Liver (tissue), 9 donors: Measurements from ENCODE around the gene STUM. TPM values are rescaled to one million over a fixed set of nuclear protein-coding genes. Genes with fewer than 3 reads are reported as not detected.

Source experiments
- DNase-seq: peaks from one replicate; pipeline ENCODE4 v3.0.0-alpha.2; 2017; ENCODE audit warnings: low spot score
- H3K27ac ChIP-seq, 2 donors: one replicate each; pipeline ENCODE4 v1.7.0; 2013; ENCODE audit warnings: inconsistent platforms in 2 of 2, low read length in 2 of 2, control low read depth in 1 of 2, low read depth in 1 of 2, mild to moderate bottlenecking in 1 of 2
- H3K27me3 ChIP-seq, 4 donors: one replicate each; pipeline versions ENCODE4 v1.6.1 to v1.7.0; 2013; ENCODE audit warnings: low read length in 3 of 4, inconsistent platforms in 1 of 4, mild to moderate bottlenecking in 1 of 4, moderate library complexity in 1 of 4; ENCODE audit not compliant: control insufficient read depth in 4 of 4, insufficient read depth in 4 of 4
- H3K36me3 ChIP-seq, 4 donors: one replicate each; pipeline versions ENCODE4 v1.6.1 to v1.7.0; 2013; ENCODE audit warnings: low read length in 3 of 4, mild to moderate bottlenecking in 3 of 4, low read depth in 1 of 4, moderate library complexity in 1 of 4; ENCODE audit not compliant: control insufficient read depth in 4 of 4, insufficient read depth in 3 of 4
- H3K4me1 ChIP-seq, 4 donors: one replicate each; pipeline versions ENCODE4 v1.6.1 to v1.7.0; 2013; ENCODE audit warnings: low read length in 3 of 4, mild to moderate bottlenecking in 3 of 4, moderate library complexity in 1 of 4; ENCODE audit not compliant: control insufficient read depth in 4 of 4, insufficient read depth in 4 of 4
- H3K4me3 ChIP-seq, 3 donors: one replicate each; pipeline versions ENCODE4 v1.6.1 to v1.7.0; 2013; ENCODE audit warnings: low read length in 3 of 3, control low read depth in 1 of 3, low read depth in 1 of 3, mild to moderate bottlenecking in 1 of 3
- H3K9ac ChIP-seq, 2 donors: one replicate each; pipeline ENCODE4 v1.7.0; 2013; ENCODE audit warnings: low read length in 2 of 2, mild to moderate bottlenecking in 2 of 2, moderate library complexity in 2 of 2, control low read depth in 1 of 2, low read depth in 1 of 2
- H3K9me3 ChIP-seq, 4 donors: one replicate each; pipeline versions ENCODE4 v1.6.1 to v1.7.0; 2013; ENCODE audit warnings: low read length in 3 of 4; ENCODE audit not compliant: control insufficient read depth in 4 of 4
- HNF4G ChIP-seq: IDR thresholded peaks from 2 replicates; pipeline ENCODE4 v1.6.1; 2016; ENCODE audit warnings: antibody characterized with exemption
- JUND ChIP-seq, 2 donors: IDR thresholded peaks; 2 replicates each; pipeline ENCODE4 v1.6.1; 2016; ENCODE audit warnings: antibody characterized with exemption in 2 of 2
- MAX ChIP-seq: IDR thresholded peaks from 2 replicates; pipeline ENCODE4 v1.6.1; 2016; ENCODE audit warnings: antibody characterized with exemption
- NR2F2 ChIP-seq: IDR thresholded peaks from 2 replicates; pipeline ENCODE4 v1.6.1; 2016; ENCODE audit warnings: antibody characterized with exemption
- RAD21 ChIP-seq, 2 donors: IDR thresholded peaks; 2 replicates each; pipeline ENCODE4 v1.6.1; 2016; ENCODE audit warnings: antibody characterized with exemption in 2 of 2, mild to moderate bottlenecking in 2 of 2
- SP1 ChIP-seq: IDR thresholded peaks from 2 replicates; pipeline ENCODE4 v1.6.1; 2018; ENCODE audit warnings: antibody characterized with exemption, mild to moderate bottlenecking
- TAF1 ChIP-seq: conservative IDR thresholded peaks from 2 replicates; pipeline ENCODE4 v1.6.1; 2016; ENCODE audit warnings: antibody characterized with exemption, mild to moderate bottlenecking
- WGBS: extraction: QIAGEN DNeasy Blood & Tissue Kit; methylation state at CpG from one replicate; pipeline ENCODE4 v1.1.7; 2013; 5-methylcytosine and 5-hydroxymethylcytosine counted together
- polyA plus RNA-seq, 2 donors: library from polyadenylated mRNA; stranded (reverse) in 1 of 2; unstranded in 1 of 2; fragments of 200-250 nt in 1 of 2; fragments of >200 nt in 1 of 2; fragmentation: Nextera tagmentation in 1 of 2; extraction: Ambion mirVana in 1 of 2; gene quantifications; one replicate each; pipeline versions ENCODE4 v1.2.1 to v1.2.3, GENCODE V29; 2013 to 2015
- total RNA-seq, 2 donors: library from RNA; depleted of rRNA; stranded (reverse); fragments of >200 nt; gene quantifications; one replicate each; pipeline ENCODE4 v1.2.3, GENCODE V29; 2014
- TF ChIP-seq, protein P1 (sequence below): IDR thresholded peaks from 2 replicates; pipeline ENCODE4 v1.6.1; 2016; ENCODE audit warnings: antibody characterized with exemption, mild to moderate bottlenecking
- donor health status: healthy.
- donor health status: healthy.
- donor health status: healthy.
- donor health status: healthy.
- donor health status: healthy.

The STUM gene
- total and polyA plus RNA-seq, 4 donors: 0.03 to 0.14 (median 0.07) TPM

- H3K36me3 ChIP-seq: no peaks in the 10 kb centered on the region
- no peak overlapping the region for H3K27ac ChIP-seq
- TF ChIP-seq RAD21 (IDR thresholded peaks at IDR 0.05) (no peak), NR2F2 (no peak), SP1 (no peak), TAF1 (no peak), JUND (IDR thresholded peaks at IDR 0.05) (no peak)
- TF ChIP-seq, protein P1, sequence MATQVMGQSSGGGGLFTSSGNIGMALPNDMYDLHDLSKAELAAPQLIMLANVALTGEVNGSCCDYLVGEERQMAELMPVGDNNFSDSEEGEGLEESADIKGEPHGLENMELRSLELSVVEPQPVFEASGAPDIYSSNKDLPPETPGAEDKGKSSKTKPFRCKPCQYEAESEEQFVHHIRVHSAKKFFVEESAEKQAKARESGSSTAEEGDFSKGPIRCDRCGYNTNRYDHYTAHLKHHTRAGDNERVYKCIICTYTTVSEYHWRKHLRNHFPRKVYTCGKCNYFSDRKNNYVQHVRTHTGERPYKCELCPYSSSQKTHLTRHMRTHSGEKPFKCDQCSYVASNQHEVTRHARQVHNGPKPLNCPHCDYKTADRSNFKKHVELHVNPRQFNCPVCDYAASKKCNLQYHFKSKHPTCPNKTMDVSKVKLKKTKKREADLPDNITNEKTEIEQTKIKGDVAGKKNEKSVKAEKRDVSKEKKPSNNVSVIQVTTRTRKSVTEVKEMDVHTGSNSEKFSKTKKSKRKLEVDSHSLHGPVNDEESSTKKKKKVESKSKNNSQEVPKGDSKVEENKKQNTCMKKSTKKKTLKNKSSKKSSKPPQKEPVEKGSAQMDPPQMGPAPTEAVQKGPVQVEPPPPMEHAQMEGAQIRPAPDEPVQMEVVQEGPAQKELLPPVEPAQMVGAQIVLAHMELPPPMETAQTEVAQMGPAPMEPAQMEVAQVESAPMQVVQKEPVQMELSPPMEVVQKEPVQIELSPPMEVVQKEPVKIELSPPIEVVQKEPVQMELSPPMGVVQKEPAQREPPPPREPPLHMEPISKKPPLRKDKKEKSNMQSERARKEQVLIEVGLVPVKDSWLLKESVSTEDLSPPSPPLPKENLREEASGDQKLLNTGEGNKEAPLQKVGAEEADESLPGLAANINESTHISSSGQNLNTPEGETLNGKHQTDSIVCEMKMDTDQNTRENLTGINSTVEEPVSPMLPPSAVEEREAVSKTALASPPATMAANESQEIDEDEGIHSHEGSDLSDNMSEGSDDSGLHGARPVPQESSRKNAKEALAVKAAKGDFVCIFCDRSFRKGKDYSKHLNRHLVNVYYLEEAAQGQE: no peak
- no peaks in the 10 kb centered on the region for H3K27me3 ChIP-seq
- H3K9ac ChIP-seq: no peak overlapping the region
- 91% methylated on average over 10 of the region's 10 CpGs for WGBS
- no peak for DNase-seq
- peaks cover 0 to 22% (median 2%) of the 10 kb centered on the region in 4 donors for H3K4me1 ChIP-seq
- no peaks in the 10 kb centered on the region for H3K9me3 ChIP-seq
- no peak overlapping the region for H3K4me3 ChIP-seq
These were observed 109.5 kb downstream of the STUM start for GRCh38 chr1:226657895-226658545.

- Histone ChIP-seq H3K9me3 (no peaks in the 10 kb centered on the region), H3K4me3 (no peak overlapping the region), H3K36me3 (no peaks in the 10 kb centered on the region), H3K27me3 (no peaks in the 10 kb centered on the region), H3K27ac (no peak overlapping the region), H3K4me1 (peaks cover 0 to 27% (median 2%) of the 10 kb centered on the region in 4 donors), H3K9ac (no peak overlapping the region)
- no peak for TF ChIP-seq JUND (IDR thresholded peaks at IDR 0.05)
- TF ChIP-seq HNF4G: no peak
- no peak for TF ChIP-seq RAD21 (IDR thresholded peaks at IDR 0.05)
- TF ChIP-seq MAX: no peak
- 94% methylated on average over 22 of the region's 22 CpGs for WGBS
- no peak for DNase-seq
These were observed 110.1 kb downstream of the STUM start for GRCh38 chr1:226658546-226659125.

Other genes starting within 250 kb of the STUM start
- 1 to 10 TPM; 1.3 to 7.9 TPM for gene LIN9, start 239.6 kb upstream of the STUM start, total RNA-seq
- gene LIN9, start 239.6 kb upstream of the STUM start, polyA plus RNA-seq: under 1 TPM; 0.50 to 0.65 TPM
- gene PARP1, start 140.7 kb upstream of the STUM start, total RNA-seq: 100 to 1,000 TPM in 1 of 2 donors, 10 to 100 TPM in 1; 72.2 to 108 TPM
- 10 to 100 TPM; 39.2 to 48.4 TPM for gene PARP1, start 140.7 kb upstream of the STUM start, polyA plus RNA-seq
- gene ITPKB, start 190.5 kb downstream of the STUM start, total RNA-seq: 1 to 10 TPM; 5.6 to 5.8 TPM
- 1 to 10 TPM in 1 of 2 donors, under 1 TPM in 1; 0.61 to 1.8 TPM for gene ITPKB, start 190.5 kb downstream of the STUM start, polyA plus RNA-seq